Stomach (tissue), 4 donors: ENCODE results near the gene SLC25A40.

ENCODE experiments used
- CTCF ChIP-seq, 7 experiments: fragments of 450-650 bp in 4 of 7; fragments of 200-600 bp in 3 of 7; sonication (generic) in 3 of 7; IDR thresholded peaks; one replicate each; pipeline ENCODE4 v1.5.1; 2016 to 2019; ENCODE audit warnings: antibody characterized with exemption in 7 of 7, control low read depth in 2 of 7, mild to moderate bottlenecking in 1 of 7
- POLR2A ChIP-seq, 4 donors: fragments of 450-650 bp; IDR thresholded peaks; one replicate each; pipeline ENCODE4 v1.6.1; 2016; ENCODE audit warnings: antibody characterized with exemption in 4 of 4, control low read depth in 2 of 4, mild to moderate bottlenecking in 1 of 4, moderate library complexity in 1 of 4
- POLR2AphosphoS5 ChIP-seq, 3 donors: sonication (generic); formaldehyde crosslinking; IDR thresholded peaks; one replicate each; pipeline ENCODE4 v1.6.1; 2016; ENCODE audit warnings: antibody characterized with exemption in 3 of 3

GRCh38 chr7:87866089-87866488 is 10.1 kb downstream of the SLC25A40 start:
- TF ChIP-seq CTCF (IDR thresholded peaks at IDR 0.05) (no peak), POLR2A (IDR thresholded peaks at IDR 0.05) (no peak), POLR2AphosphoS5 (IDR thresholded peaks at IDR 0.05) (no peak)
